Activated T-helper 17 cell treated with anti-CD3 and anti-CD28 coated beads, Interleukin-2, amount 50 U/mL, for 72 hours (primary cell): ENCODE data around the gene NFIB. TPM values are rescaled to one million over a fixed set of nuclear protein-coding genes. Genes with fewer than 3 reads are reported as not detected.

ENCODE experiments used
- ATAC-seq: fragments of 150-1000 bp; cut with Tn5 transposase; replicated peaks from 2 replicates; pipeline ENCODE4 v1.10.0; 2021; ENCODE audit warnings: mild to moderate bottlenecking, moderate library complexity
- H3K27ac Mint-ChIP-seq: one replicate; pipeline ENCODE4 v1.8.0; 2022; ENCODE audit warnings: mixed read lengths
- H3K27me3 Mint-ChIP-seq: one replicate; pipeline ENCODE4 v1.8.0; 2022; ENCODE audit warnings: mixed read lengths
- H3K36me3 Mint-ChIP-seq: one replicate; pipeline ENCODE4 v1.8.0; 2022; ENCODE audit warnings: low read depth, mild to moderate bottlenecking, mixed read lengths
- H3K4me1 Mint-ChIP-seq: one replicate; pipeline ENCODE4 v1.8.0; 2022; ENCODE audit warnings: mixed read lengths
- H3K4me3 Mint-ChIP-seq: one replicate; pipeline ENCODE4 v1.8.0; 2022; ENCODE audit warnings: mild to moderate bottlenecking, mixed read lengths
- H3K9me3 Mint-ChIP-seq: one replicate; pipeline ENCODE4 v1.8.0; 2022; ENCODE audit warnings: mixed read lengths
- total RNA-seq, 2 donors: library from RNA; stranded (reverse); gene quantifications; one replicate each; pipeline ENCODE4 v1.2.3, GENCODE V29; 2022

Gene NFIB
- total RNA-seq, 2 donors from 2014 or later: 0.15 TPM; not detected in 1

DNA sequence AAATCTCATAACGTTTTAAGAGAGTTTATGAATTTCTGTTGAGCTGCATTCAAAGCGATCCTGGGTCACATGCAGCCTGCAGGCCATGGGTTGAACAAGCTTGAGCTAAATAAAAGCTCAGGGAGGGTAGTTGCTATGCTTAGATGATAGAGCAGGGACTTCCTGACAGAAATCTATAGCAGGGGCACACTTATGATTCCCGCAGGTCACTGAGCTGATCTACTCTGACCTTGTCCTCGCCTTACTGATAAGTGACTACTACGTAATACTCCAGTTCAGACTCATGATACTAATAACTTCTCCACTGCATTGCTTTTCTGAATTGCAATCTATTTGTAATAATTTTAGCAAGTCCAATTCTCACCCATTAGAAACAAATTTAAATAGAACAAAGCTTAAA lies 90.9 kb downstream of the NFIB start:
- no peaks in the 10 kb centered on the region for H3K9me3 Mint-ChIP-seq
- no peaks in the 10 kb centered on the region for H3K4me1 Mint-ChIP-seq
- ATAC-seq: no peak
- peaks cover 16% of the 10 kb centered on the region for H3K27me3 Mint-ChIP-seq
- no peaks in the 10 kb centered on the region for H3K36me3 Mint-ChIP-seq
- no peak overlapping the region for H3K27ac Mint-ChIP-seq
- no peak overlapping the region for H3K4me3 Mint-ChIP-seq

- Mint-ChIP-seq H3K36me3 (no peaks in the 10 kb centered on the region), H3K27ac (no peak overlapping the region), H3K9me3 (no peaks in the 10 kb centered on the region), H3K4me1 (no peaks in the 10 kb centered on the region), H3K27me3 (peaks cover 19% of the 10 kb centered on the region), H3K4me3 (no peak overlapping the region)
- no peak for ATAC-seq
Observed at GRCh38 chr9:14222149-14222835, 91.6 kb downstream of the NFIB start.

- H3K27me3 Mint-ChIP-seq: peaks cover 19% of the 10 kb centered on the region
- H3K4me1 Mint-ChIP-seq: no peaks in the 10 kb centered on the region
- no peak for ATAC-seq
- no peaks in the 10 kb centered on the region for H3K36me3 Mint-ChIP-seq
- no peaks in the 10 kb centered on the region for H3K9me3 Mint-ChIP-seq
- H3K27ac Mint-ChIP-seq: no peak overlapping the region
- no peak overlapping the region for H3K4me3 Mint-ChIP-seq
Observed at GRCh38 chr9:14221558-14221957, 92.4 kb downstream of the NFIB start.

GRCh38 chr9:14221119-14221518 lies 92.8 kb downstream of the NFIB start:
- peaks cover 19% of the 10 kb centered on the region for H3K27me3 Mint-ChIP-seq
- no peaks in the 10 kb centered on the region for H3K4me1 Mint-ChIP-seq
- ATAC-seq: no peak
- no peaks in the 10 kb centered on the region for H3K36me3 Mint-ChIP-seq
- no peaks in the 10 kb centered on the region for H3K9me3 Mint-ChIP-seq
- no peak overlapping the region for H3K4me3 Mint-ChIP-seq
- no peak overlapping the region for H3K27ac Mint-ChIP-seq

DNA sequence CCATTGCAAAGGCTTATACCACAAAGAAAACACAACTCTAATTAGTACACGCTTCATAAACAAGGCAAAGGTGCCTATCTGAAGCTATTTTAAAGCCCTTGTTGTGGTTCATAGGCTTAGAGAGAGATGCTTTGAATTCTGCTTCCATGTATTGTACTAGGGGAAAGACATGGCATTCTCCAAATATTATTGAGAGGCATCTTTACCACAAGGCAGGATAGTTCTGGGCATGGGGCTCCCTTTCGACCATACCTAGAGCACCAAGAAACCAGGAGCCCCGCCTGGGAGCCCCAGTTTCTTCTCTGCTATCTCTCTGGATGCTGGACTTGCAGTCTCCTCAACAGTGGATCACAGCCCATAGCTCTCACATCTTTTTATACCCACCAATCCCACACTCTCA lies 93.7 kb downstream of the NFIB start:
- H3K27me3 Mint-ChIP-seq: peaks cover 19% of the 10 kb centered on the region
- no peak for ATAC-seq
- no peaks in the 10 kb centered on the region for H3K9me3 Mint-ChIP-seq
- H3K4me3 Mint-ChIP-seq: no peak overlapping the region
- no peaks in the 10 kb centered on the region for H3K36me3 Mint-ChIP-seq
- H3K27ac Mint-ChIP-seq: no peak overlapping the region
- H3K4me1 Mint-ChIP-seq: no peaks in the 10 kb centered on the region

GRCh38 chr9:14219850-14220249 lies 94.1 kb downstream of the NFIB start:
- Mint-ChIP-seq H3K27ac (no peak overlapping the region), H3K27me3 (peaks cover 19% of the 10 kb centered on the region), H3K4me1 (no peaks in the 10 kb centered on the region), H3K9me3 (no peaks in the 10 kb centered on the region), H3K36me3 (no peaks in the 10 kb centered on the region), H3K4me3 (no peak overlapping the region)
- ATAC-seq: no peak

DNA sequence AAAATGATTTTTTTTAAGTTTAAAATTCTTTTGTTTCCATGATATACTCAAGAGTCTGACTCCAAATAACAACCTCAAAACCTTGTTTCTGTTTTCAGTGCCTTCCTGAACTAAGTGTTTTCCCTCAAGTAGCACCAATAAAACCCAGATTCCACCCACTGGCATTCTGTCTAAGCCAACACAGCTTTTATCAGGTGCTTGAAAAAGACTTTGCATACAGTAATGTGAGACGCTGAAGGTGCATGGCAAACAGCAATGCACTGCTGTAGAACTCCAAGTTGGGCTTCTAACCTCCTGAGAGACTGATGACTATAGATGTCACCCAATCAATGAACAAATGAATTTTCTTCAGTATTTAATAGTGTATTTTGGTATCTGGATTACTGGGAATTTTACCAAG lies 95.7 kb downstream of the NFIB start:
- Mint-ChIP-seq H3K4me1 (no peaks in the 10 kb centered on the region), H3K27me3 (peaks cover 24% of the 10 kb centered on the region), H3K4me3 (no peak overlapping the region), H3K9me3 (no peaks in the 10 kb centered on the region), H3K27ac (no peak overlapping the region), H3K36me3 (no peaks in the 10 kb centered on the region)
- no peak for ATAC-seq

- Mint-ChIP-seq H3K9me3 (no peaks in the 10 kb centered on the region), H3K4me3 (no peak overlapping the region), H3K27ac (no peak overlapping the region), H3K4me1 (no peaks in the 10 kb centered on the region), H3K36me3 (no peaks in the 10 kb centered on the region), H3K27me3 (peaks cover 22% of the 10 kb centered on the region)
- ATAC-seq: no peak
Observed at GRCh38 chr9:14216612-14217194, 97.2 kb downstream of the NFIB start.

- H3K9me3 Mint-ChIP-seq: no peaks in the 10 kb centered on the region
- H3K4me1 Mint-ChIP-seq: no peaks in the 10 kb centered on the region
- H3K27ac Mint-ChIP-seq: no peak overlapping the region
- H3K4me3 Mint-ChIP-seq: no peak overlapping the region
- H3K36me3 Mint-ChIP-seq: no peaks in the 10 kb centered on the region
- peaks cover 17% of the 10 kb centered on the region for H3K27me3 Mint-ChIP-seq
- ATAC-seq: no peak
Observed at GRCh38 chr9:14215614-14216013, 98.3 kb downstream of the NFIB start.

DNA sequence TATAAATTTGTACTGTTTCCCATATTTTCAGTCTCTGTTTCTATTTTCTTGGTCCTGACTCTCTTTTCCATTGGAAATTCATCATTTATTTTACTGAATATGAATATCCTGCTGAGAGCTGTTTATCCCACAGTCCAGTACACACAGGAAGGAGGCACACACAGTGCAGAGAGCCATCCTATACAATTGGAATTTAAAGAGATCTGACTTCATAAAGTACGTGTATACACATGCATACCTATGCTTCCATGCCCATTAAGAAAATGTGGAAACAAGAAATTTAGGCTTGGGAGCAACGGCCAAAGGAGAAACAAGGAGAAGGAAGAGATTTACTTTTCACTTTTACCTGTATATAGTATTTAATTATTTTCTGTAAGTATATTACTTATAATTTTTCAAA lies 99.2 kb downstream of the NFIB start:
- H3K27me3 Mint-ChIP-seq: peaks cover 13% of the 10 kb centered on the region
- no peak overlapping the region for H3K27ac Mint-ChIP-seq
- H3K9me3 Mint-ChIP-seq: no peaks in the 10 kb centered on the region
- no peak overlapping the region for H3K4me3 Mint-ChIP-seq
- ATAC-seq: no peak
- H3K4me1 Mint-ChIP-seq: no peaks in the 10 kb centered on the region
- H3K36me3 Mint-ChIP-seq: no peaks in the 10 kb centered on the region

GRCh38 chr9:14214065-14214684 lies 99.8 kb downstream of the NFIB start:
- Mint-ChIP-seq H3K9me3 (no peaks in the 10 kb centered on the region), H3K36me3 (no peaks in the 10 kb centered on the region), H3K4me3 (no peak overlapping the region), H3K4me1 (no peaks in the 10 kb centered on the region), H3K27ac (no peak overlapping the region), H3K27me3 (peaks cover 13% of the 10 kb centered on the region)
- ATAC-seq: no peak

- Mint-ChIP-seq H3K9me3 (no peaks in the 10 kb centered on the region), H3K4me3 (no peak overlapping the region), H3K36me3 (no peaks in the 10 kb centered on the region), H3K27ac (no peak overlapping the region), H3K4me1 (no peaks in the 10 kb centered on the region), H3K27me3 (peaks cover 11% of the 10 kb centered on the region)
- ATAC-seq: no peak
Observed at GRCh38 chr9:14213504-14213903, 100.4 kb downstream of the NFIB start.

DNA sequence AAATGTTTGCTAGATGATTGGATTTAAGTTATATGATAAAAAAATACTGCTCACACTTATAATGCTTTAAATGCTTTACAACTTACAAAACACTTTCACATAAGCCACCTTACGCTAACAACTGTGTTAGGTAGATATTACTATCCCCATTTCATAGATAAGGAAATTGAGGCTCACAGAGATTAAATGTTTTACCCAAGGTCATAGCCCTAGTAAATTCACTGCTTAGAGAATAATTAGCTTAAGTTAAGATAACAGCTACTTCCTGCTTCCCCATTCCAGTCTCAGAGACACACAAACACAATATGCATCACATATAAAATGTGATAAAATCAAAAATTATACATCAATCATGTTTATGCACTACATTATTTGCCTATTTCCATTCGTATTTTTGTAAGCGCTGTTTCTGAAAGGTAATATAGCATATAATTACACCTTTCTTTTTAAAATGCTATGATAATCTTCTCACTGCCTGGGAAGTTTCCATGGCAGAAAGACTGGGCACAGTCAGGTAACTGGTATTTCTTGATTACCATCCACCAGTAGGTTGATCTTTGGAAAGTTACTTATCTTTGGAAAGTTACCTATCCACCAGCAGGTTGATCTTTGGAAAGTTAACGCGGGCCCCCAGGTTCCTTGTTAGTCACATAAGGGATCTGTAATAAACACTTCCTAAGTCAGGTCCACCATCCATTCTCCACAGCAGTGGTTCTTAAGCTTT lies 101.1 kb downstream of the NFIB start:
- no peak for ATAC-seq
- no peak overlapping the region for H3K27ac Mint-ChIP-seq

GRCh38 chr9:14212077-14212476 lies 101.9 kb downstream of the NFIB start:
- H3K36me3 Mint-ChIP-seq: no peaks in the 10 kb centered on the region
- no peaks in the 10 kb centered on the region for H3K4me1 Mint-ChIP-seq
- no peak overlapping the region for H3K27ac Mint-ChIP-seq
- H3K4me3 Mint-ChIP-seq: no peak overlapping the region
- H3K27me3 Mint-ChIP-seq: peaks cover 12% of the 10 kb centered on the region
- H3K9me3 Mint-ChIP-seq: peaks cover 4% of the 10 kb centered on the region
- ATAC-seq: no peak

More for the DNA sequence above, 101.1 kb downstream of the NFIB start:
- Mint-ChIP-seq H3K9me3 (no peaks in the 10 kb centered on the region), H3K4me1 (no peaks in the 10 kb centered on the region), H3K4me3 (no peak overlapping the region), H3K27me3 (peaks cover 10% of the 10 kb centered on the region), H3K36me3 (no peaks in the 10 kb centered on the region)

GRCh38 chr9:14211564-14211963 lies 102.4 kb downstream of the NFIB start:
- Mint-ChIP-seq H3K27ac (no peak overlapping the region), H3K27me3 (peaks cover 12% of the 10 kb centered on the region), H3K4me1 (no peaks in the 10 kb centered on the region), H3K4me3 (no peak overlapping the region), H3K36me3 (no peaks in the 10 kb centered on the region), H3K9me3 (peaks cover 4% of the 10 kb centered on the region)
- no peak for ATAC-seq
